ENCODE results near the gene GPRASP3.

GPRASP3 gene

GRCh38 chrX:102765217-102765616 is 44.7 kb downstream of the GPRASP3 start:
- no peak for DNase-seq (ENCODE audit: low read depth)

- no peak for DNase-seq (ENCODE audit: low read depth)
Observed at GRCh38 chrX:102765809-102766208, 45.3 kb downstream of the GPRASP3 start.

- DNase-seq (ENCODE audit: low read depth), result no peak
Observed at GRCh38 chrX:102767287-102767686, 46.7 kb downstream of the GPRASP3 start.

- DNase-seq (ENCODE audit: low read depth), result peak; percentile 55
Observed at GRCh38 chrX:102768987-102769761, 48.6 kb downstream of the GPRASP3 start.
